ENCODE data around the gene THOC6.

DNA sequence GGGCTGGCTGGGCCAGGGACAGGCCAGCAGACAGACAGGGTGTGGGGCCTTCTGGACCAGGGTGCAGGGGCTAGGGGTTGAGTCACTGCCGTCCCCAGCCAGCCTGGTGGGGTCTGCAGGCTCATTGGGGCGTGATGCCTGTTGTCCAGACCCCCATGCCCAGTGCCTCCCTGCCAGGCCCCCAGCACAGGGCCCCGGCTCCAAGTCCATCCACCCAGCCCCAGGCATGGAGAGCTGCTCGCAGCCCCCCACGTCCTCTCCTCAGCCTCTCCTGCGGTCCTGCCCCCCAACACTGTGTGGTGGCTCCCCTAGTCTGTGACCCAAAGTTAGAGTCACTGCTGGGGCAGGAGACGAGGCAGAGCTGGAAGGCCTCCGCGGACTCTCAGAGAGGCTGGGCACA, 36.5 kb upstream of the THOC6 start:
- TF ChIP-seq, protein P1, sequence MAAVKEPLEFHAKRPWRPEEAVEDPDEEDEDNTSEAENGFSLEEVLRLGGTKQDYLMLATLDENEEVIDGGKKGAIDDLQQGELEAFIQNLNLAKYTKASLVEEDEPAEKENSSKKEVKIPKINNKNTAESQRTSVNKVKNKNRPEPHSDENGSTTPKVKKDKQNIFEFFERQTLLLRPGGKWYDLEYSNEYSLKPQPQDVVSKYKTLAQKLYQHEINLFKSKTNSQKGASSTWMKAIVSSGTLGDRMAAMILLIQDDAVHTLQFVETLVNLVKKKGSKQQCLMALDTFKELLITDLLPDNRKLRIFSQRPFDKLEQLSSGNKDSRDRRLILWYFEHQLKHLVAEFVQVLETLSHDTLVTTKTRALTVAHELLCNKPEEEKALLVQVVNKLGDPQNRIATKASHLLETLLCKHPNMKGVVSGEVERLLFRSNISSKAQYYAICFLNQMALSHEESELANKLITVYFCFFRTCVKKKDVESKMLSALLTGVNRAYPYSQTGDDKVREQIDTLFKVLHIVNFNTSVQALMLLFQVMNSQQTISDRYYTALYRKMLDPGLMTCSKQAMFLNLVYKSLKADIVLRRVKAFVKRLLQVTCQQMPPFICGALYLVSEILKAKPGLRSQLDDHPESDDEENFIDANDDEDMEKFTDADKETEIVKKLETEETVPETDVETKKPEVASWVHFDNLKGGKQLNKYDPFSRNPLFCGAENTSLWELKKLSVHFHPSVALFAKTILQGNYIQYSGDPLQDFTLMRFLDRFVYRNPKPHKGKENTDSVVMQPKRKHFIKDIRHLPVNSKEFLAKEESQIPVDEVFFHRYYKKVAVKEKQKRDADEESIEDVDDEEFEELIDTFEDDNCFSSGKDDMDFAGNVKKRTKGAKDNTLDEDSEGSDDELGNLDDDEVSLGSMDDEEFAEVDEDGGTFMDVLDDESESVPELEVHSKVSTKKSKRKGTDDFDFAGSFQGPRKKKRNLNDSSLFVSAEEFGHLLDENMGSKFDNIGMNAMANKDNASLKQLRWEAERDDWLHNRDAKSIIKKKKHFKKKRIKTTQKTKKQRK (IDR thresholded peaks at IDR 0.05; ENCODE audit: borderline replicate concordance, low read depth, low read length), result no peak
- TF ChIP-seq, protein P2, sequence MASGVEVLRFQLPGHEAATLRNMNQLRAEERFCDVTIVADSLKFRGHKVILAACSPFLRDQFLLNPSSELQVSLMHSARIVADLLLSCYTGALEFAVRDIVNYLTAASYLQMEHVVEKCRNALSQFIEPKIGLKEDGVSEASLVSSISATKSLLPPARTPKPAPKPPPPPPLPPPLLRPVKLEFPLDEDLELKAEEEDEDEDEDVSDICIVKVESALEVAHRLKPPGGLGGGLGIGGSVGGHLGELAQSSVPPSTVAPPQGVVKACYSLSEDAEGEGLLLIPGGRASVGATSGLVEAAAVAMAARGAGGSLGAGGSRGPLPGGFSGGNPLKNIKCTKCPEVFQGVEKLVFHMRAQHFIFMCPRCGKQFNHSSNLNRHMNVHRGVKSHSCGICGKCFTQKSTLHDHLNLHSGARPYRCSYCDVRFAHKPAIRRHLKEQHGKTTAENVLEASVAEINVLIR (CRISPR knock-in tag; IDR thresholded peaks at IDR 0.05), result no peak
- TF ChIP-seq CTBP1 (IDR thresholded peaks at IDR 0.05; ENCODE audit: borderline replicate concordance) (no peak), EP300 (IDR thresholded peaks at IDR 0.05; ENCODE audit: low read length) (no peak), ETV6 (IDR thresholded peaks at IDR 0.05; ENCODE audit: borderline replicate concordance in 1 of 2, low read depth in 2 of 2, low read length in 1 of 2) (no peak), ETV6 (CRISPR knock-in tag; IDR thresholded peaks at IDR 0.05; ENCODE audit: borderline replicate concordance) (no peak)
- TF ChIP-seq, protein P3, sequence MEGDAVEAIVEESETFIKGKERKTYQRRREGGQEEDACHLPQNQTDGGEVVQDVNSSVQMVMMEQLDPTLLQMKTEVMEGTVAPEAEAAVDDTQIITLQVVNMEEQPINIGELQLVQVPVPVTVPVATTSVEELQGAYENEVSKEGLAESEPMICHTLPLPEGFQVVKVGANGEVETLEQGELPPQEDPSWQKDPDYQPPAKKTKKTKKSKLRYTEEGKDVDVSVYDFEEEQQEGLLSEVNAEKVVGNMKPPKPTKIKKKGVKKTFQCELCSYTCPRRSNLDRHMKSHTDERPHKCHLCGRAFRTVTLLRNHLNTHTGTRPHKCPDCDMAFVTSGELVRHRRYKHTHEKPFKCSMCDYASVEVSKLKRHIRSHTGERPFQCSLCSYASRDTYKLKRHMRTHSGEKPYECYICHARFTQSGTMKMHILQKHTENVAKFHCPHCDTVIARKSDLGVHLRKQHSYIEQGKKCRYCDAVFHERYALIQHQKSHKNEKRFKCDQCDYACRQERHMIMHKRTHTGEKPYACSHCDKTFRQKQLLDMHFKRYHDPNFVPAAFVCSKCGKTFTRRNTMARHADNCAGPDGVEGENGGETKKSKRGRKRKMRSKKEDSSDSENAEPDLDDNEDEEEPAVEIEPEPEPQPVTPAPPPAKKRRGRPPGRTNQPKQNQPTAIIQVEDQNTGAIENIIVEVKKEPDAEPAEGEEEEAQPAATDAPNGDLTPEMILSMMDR (IDR thresholded peaks at IDR 0.05 in 2 of 3, conservative IDR thresholded peaks at IDR 0.05 in 1 of 3; ENCODE audit: insufficient read depth in 2 of 3, low read depth in 1 of 3, low read length in 3 of 3), result no peak

Measured in K562 (cell line).